H1 (cell line): ENCODE measurements around the gene DEPP1. TPM values are rescaled to one million over a fixed set of nuclear protein-coding genes. Genes with fewer than 3 reads are reported as not detected.

Experiments used
- HDAC6 ChIP-seq: IDR thresholded peaks from one replicate; pipeline ENCODE4 v1.7.1; 2012; ENCODE audit warnings: low read depth, mild to moderate bottlenecking, inconsistent platforms, low read length, moderate library complexity
- KDM1A ChIP-seq: fragments of 200-600, 300-600 bp; sonication (generic); IDR thresholded peaks from 2 replicates; pipeline ENCODE4 v1.7.1; 2016; ENCODE audit warnings: mild to moderate bottlenecking, low read length, borderline replicate concordance
- polyA plus RNA-seq, 7 experiments: library from polyadenylated mRNA; depleted of rRNA in 3 of 7; stranded (reverse) in 5 of 7; unstranded in 2 of 7; fragments of >200 nt in 5 of 7; fragments of 200-250 nt in 2 of 7; gene quantifications; 1 replicate in 5 of 7; 2 replicates in 1 of 7; 4 replicates in 1 of 7; pipeline versions ENCODE4 v1.2.1 to v1.2.3, GENCODE V29; 2011 to 2013; ENCODE audit warnings: missing spikeins in 2 of 7, mixed read lengths in 2 of 7
- total RNA-seq: library from RNA; stranded (reverse); fragmentation: NEBNext Ultra II Directional; extraction: Animal tissue kit (Norgen Biotek cat#: 25700); gene quantifications from 2 replicates; pipeline ENCODE4 v1.2.1, GENCODE V29; 2021

The DEPP1 gene
- total and polyA plus RNA-seq, 2 of the 8 experiments (the other 6 are each of a cell fraction or from before 2014, with no cell fraction given), result 0.67 to 4.5 TPM

- no peak for TF ChIP-seq KDM1A
- TF ChIP-seq HDAC6, result no peak
- TF ChIP-seq, all 59 proteins: peak for 0
Measured at GRCh38 chr10:44988957-44989585, 10.5 kb upstream of the DEPP1 start (continued).
